Sigmoid colon (tissue), 7 donors: Measurements from ENCODE around the gene USP6. TPM values are rescaled to one million over a fixed set of nuclear protein-coding genes. Genes with fewer than 3 reads are reported as not detected.
A peak's percentile ranks its signal among the peaks of the same experiment; 100 is the strongest.
"Not testable (repeated sequence)": the region's sequence is repeated elsewhere in the genome, so short reads cannot be mapped to it uniquely, and the experiment has no call there.

Experiments
- DNase-seq: peaks from one replicate; pipeline ENCODE4 v3.0.0-alpha.2; 2019
- H3K27ac ChIP-seq, 4 donors: fragments of 200-600 bp; sonication (generic); one replicate each; pipeline ENCODE4 v1.5.1; 2016 to 2019; ENCODE audit warnings: mild to moderate bottlenecking in 1 of 4
- H3K27me3 ChIP-seq, 3 donors: fragments of 200-600 bp; sonication (generic); one replicate each; pipeline ENCODE4 v1.5.1; 2019; ENCODE audit warnings: mild to moderate bottlenecking in 1 of 3
- H3K36me3 ChIP-seq, 4 donors: fragments of 200-600 bp; sonication (generic); one replicate each; pipeline ENCODE4 v1.5.1; 2016 to 2019
- H3K4me1 ChIP-seq, 4 donors: fragments of 200-600 bp; sonication (generic); one replicate each; pipeline ENCODE4 v1.5.1; 2017 to 2019
- H3K4me3 ChIP-seq, 4 donors: fragments of 200-600 bp; sonication (generic); one replicate each; pipeline ENCODE4 v1.5.1; 2017 to 2019; ENCODE audit warnings: mild to moderate bottlenecking in 2 of 4, moderate library complexity in 1 of 4
- H3K9me3 ChIP-seq, 4 donors: fragments of 200-600 bp in 3 of 4; sonication (generic) in 3 of 4; one replicate each; pipeline versions ENCODE4 v1.5.1 to v1.6.1; 2013 to 2019
- EP300 ChIP-seq, 4 donors: sonication (generic); formaldehyde crosslinking; IDR thresholded peaks; one replicate each; pipeline ENCODE4 v1.6.1; 2017; ENCODE audit warnings: antibody characterized with exemption in 4 of 4
- POLR2A ChIP-seq, 2 donors: fragments of 450-650 bp; IDR thresholded peaks; one replicate each; pipeline ENCODE4 v1.6.1; 2016; ENCODE audit warnings: antibody characterized with exemption in 2 of 2, mild to moderate bottlenecking in 2 of 2, moderate library complexity in 2 of 2
- POLR2AphosphoS5 ChIP-seq, 4 donors: sonication (generic); formaldehyde crosslinking; IDR thresholded peaks; one replicate each; pipeline ENCODE4 v1.6.1; 2017; ENCODE audit warnings: antibody characterized with exemption in 4 of 4
- WGBS, 2 donors: extraction: QIAGEN DNeasy Blood & Tissue Kit; methylation state at CpG; one replicate each; pipeline ENCODE4 v1.1.7; 2013; 5-methylcytosine and 5-hydroxymethylcytosine counted together
- intact Hi-C: fragments of 100-400 bp; cut with DNase I; formaldehyde crosslinking; loops from one replicate; pipeline ENCODE4 v1.15.1; 2023
- polyA plus RNA-seq, 3 donors: library from polyadenylated mRNA; stranded (reverse); fragments of 200-250 nt; gene quantifications; one replicate each; pipeline ENCODE4 v1.2.3, GENCODE V29; 2013
- total RNA-seq, 4 donors: library from RNA; depleted of rRNA; stranded (reverse); fragments of >200 nt; gene quantifications; one replicate each; pipeline ENCODE4 v1.1.0, GENCODE V29; 2016
- TF ChIP-seq, protein P1 (sequence below), 4 experiments: fragments of 450-650 bp in 3 of 4; fragments of 200-600 bp in 1 of 4; IDR thresholded peaks; one replicate each; pipeline ENCODE4 v1.5.1; 2016 to 2019; ENCODE audit warnings: antibody characterized with exemption in 4 of 4, mild to moderate bottlenecking in 3 of 4, moderate library complexity in 2 of 4
- donor health status: healthy with polysubstance abuse.
- donor health status: Bipolar disorder and iron deficiency.
- donor health status: healthy.

The USP6 gene
- total and polyA plus RNA-seq, 7 donors = 0.06 to 2.5 TPM; not detected in 5

DNA sequence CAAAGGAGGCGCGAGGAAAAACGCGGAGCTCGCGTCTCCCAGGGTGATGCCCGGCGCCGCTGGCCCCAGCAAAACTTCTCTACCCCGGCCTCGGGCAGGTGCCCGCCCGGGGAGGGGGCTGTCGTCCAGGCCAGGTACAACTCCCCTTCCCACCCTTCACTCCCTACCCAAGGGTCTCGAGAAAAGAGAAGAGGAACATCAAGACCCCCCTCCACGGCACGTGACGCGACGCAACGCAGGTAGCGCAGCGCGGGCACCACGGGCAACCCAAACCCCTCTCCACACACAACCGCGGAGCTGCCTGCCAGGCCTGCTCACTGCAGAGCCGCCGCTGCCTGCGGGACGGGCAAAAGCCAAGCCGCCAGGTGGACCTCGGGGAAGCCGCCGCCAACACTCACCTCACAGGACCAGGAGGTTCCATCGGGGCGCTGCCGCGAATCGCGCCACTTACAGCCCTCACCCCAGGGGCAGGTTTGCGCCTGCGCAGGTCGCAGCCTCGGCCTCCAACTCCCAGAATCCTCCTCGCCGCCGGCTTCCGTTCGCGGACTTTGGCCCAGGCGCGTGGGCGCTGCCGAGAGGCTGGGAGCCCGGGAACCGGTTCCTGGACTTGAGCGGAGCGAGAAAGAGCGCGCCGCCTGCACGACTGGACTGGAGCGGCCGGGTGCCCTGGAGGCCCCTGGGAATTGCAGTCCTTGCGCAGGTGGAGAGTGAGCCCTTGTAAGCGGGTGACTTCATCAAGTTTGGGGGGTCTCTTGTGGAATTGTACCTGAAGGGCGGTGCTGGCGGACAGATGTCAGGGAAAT is 4.2 kb upstream of the USP6 start, which contains the start of gene ZNF232:
TSS of gene ZNF232 (minus strand) at position 477 of the 803 bp plus-strand sequence. CDS start at position 421, 56 bp downstream.
- H3K27me3 ChIP-seq = peaks cover 6 to 27% (median 8%) of the 10 kb centered on the region in 3 donors
- intact Hi-C loops = loop anchor here (5.0 kb wide), 2 partner anchors 34 to 81 kb away; partner anchors contain the start of genes ZFP3 and ZNF594
- DNase-seq = peak; percentile 96
- peak within 1 kb of the TSS; percentile 76 to 95 (median 81) for H3K4me3 ChIP-seq
- 0 to 1% methylated on average over 69 of the region's 69 CpGs for WGBS, 2 donors
- H3K36me3 ChIP-seq = peaks cover 0 to 30% (median 11%) of the 10 kb centered on the region in 4 donors
- peak within 1 kb of the TSS; percentile 81 to 85 (median 82) for H3K27ac ChIP-seq
- H3K4me1 ChIP-seq = peaks cover 0 to 21% (median 13%) of the 10 kb centered on the region in 4 donors
- TF ChIP-seq EP300 (IDR thresholded peaks at IDR 0.05) = no peak
- TF ChIP-seq, protein P1, sequence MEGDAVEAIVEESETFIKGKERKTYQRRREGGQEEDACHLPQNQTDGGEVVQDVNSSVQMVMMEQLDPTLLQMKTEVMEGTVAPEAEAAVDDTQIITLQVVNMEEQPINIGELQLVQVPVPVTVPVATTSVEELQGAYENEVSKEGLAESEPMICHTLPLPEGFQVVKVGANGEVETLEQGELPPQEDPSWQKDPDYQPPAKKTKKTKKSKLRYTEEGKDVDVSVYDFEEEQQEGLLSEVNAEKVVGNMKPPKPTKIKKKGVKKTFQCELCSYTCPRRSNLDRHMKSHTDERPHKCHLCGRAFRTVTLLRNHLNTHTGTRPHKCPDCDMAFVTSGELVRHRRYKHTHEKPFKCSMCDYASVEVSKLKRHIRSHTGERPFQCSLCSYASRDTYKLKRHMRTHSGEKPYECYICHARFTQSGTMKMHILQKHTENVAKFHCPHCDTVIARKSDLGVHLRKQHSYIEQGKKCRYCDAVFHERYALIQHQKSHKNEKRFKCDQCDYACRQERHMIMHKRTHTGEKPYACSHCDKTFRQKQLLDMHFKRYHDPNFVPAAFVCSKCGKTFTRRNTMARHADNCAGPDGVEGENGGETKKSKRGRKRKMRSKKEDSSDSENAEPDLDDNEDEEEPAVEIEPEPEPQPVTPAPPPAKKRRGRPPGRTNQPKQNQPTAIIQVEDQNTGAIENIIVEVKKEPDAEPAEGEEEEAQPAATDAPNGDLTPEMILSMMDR (IDR thresholded peaks at IDR 0.05) = no peak
- peak; percentile 68 to 90 (median 86) for TF ChIP-seq POLR2AphosphoS5 (IDR thresholded peaks at IDR 0.05)
- TF ChIP-seq POLR2A (IDR thresholded peaks at IDR 0.05) = peak; percentile 32 to 42
- H3K9me3 ChIP-seq = no peaks in the 10 kb centered on the region

DNA sequence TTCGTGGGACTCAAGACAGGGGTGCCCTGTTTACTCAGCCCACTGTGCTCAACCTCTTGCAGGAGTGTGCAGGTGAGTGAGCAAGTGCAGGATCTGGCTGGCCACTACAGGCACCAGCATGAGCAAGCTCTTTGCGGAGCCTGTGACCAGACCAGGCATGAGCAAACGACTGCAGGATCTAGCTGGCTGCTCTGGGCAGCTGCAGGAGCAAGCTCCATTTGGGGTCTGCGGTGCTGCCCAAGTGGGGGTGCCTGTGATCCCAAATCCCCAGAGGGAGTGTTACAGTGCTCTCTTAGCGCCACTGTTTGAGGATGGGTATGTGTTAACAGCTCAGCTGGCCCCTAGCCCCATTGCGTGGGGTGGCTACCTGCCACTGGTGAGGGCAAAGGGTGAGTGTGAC is 2.4 kb downstream of the USP6 start:
- H3K4me3 ChIP-seq = no peak overlapping the region
- peaks cover 0 to 17% (median 7%) of the 10 kb centered on the region in 4 donors for H3K4me1 ChIP-seq
- H3K27ac ChIP-seq = no peak overlapping the region
- TF ChIP-seq POLR2A (IDR thresholded peaks at IDR 0.05) = no peak
- TF ChIP-seq, protein P1 (IDR thresholded peaks at IDR 0.05) = no peak
- TF ChIP-seq EP300 (IDR thresholded peaks at IDR 0.05) = no peak
- TF ChIP-seq POLR2AphosphoS5 (IDR thresholded peaks at IDR 0.05) = no peak
- no peak for DNase-seq
- H3K9me3 ChIP-seq = no peaks in the 10 kb centered on the region
- H3K27me3 ChIP-seq = peaks cover 7 to 55% (median 15%) of the 10 kb centered on the region in 3 donors
- 85 to 90% methylated on average over 6 of the region's 6 CpGs for WGBS, 2 donors
- intact Hi-C loops = no loop called here
- H3K36me3 ChIP-seq = no peaks in the 10 kb centered on the region

DNA sequence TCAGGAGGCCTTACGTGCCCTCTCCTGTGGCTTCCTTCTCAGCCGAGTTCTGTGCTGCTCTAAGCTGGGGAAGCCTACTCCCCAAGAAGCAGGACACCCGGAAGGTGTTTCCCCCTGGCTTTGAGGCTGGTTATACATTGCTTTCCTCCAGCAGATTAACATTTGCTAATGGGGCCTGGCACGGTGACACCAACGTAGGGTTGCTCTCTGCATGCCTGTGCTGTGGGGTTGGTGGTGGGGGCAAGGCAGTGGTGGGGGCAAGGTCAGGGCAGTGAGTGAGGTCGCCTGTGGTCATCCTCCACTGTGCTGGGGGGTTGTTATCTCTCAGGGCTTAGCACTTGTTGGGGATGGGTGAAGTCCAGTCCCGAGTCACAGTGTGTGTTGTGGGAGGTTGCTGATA is 4.2 kb downstream of the USP6 start:
- Histone ChIP-seq H3K27me3 (peaks cover 11 to 52% (median 18%) of the 10 kb centered on the region in 3 donors), H3K9me3 (no peaks in the 10 kb centered on the region), H3K27ac (no peak overlapping the region), H3K4me1 (peaks cover 0 to 19% (median 8%) of the 10 kb centered on the region in 4 donors), H3K4me3 (no peak overlapping the region), H3K36me3 (no peaks in the 10 kb centered on the region)
- no peak for DNase-seq
- TF ChIP-seq POLR2A (IDR thresholded peaks at IDR 0.05) = no peak
- TF ChIP-seq, protein P1 (IDR thresholded peaks at IDR 0.05) = no peak
- TF ChIP-seq EP300 (IDR thresholded peaks at IDR 0.05) = no peak
- no peak for TF ChIP-seq POLR2AphosphoS5 (IDR thresholded peaks at IDR 0.05)
- 83 to 86% methylated on average over 7 of the region's 7 CpGs for WGBS, 2 donors
- intact Hi-C loops = no loop called here

DNA sequence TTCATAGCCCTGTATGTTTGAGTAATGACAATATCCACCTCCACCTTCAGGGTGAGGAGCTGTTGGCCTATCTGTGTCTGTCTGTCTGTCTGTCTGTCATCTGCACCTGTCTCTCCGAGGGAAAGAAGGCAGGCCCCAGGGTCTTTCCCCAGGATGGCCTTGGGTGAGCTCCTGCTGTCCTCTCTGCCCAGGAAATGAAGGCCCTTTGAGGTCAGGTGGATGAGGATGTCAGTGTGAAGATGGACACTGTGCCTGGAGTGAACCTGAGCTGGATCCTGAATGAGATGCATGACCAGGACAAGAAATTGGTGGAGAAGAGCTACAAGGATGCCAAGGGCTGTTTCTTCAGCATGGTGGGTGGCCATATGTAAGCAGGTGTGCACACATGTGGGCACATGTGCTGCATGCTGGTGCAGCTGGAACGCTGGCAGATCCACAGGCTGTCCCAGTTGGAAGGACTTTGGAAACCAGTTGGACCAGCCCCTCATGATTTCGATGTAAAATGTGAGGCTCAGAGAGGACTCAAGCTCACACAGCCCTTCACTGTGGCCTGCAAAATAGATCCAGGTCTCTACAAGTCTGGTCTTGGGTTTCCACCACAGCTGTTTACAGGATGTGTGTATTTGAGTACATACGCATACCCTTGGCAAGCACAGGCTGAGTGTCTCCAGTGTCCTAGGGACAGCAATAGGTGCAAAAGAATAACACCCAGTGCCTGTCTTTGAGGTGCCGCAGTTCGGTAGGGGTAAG is 4.8 kb downstream of the USP6 start:
- intact Hi-C loops, DNase-seq: not testable (repeated sequence)
- WGBS, 2 donors = 91 to 92% methylated on average over 6 of the region's 6 CpGs

More for the DNA sequence above, 4.8 kb downstream of the USP6 start:
- not testable (repeated sequence) for H3K27ac ChIP-seq, H3K36me3 ChIP-seq, H3K9me3 ChIP-seq, H3K4me3 ChIP-seq
- H3K27me3 ChIP-seq = peaks cover 10 to 47% (median 14%) of the 10 kb centered on the region in 3 donors
- H3K4me1 ChIP-seq = peaks cover 0 to 19% (median 8%) of the 10 kb centered on the region in 4 donors
